Adrenal gland (tissue), 12 donors: ENCODE measurements around the gene SFMBT1. TPM values are rescaled to one million over a fixed set of nuclear protein-coding genes. Genes with fewer than 3 reads are reported as not detected.

ENCODE experiments used
- DNase-seq, 7 donors: peaks; one replicate each; pipeline ENCODE4 v3.0.0-alpha.2; 2019 to 2020
- H3K27ac ChIP-seq, 5 donors: fragments of 200-600 bp; sonication (generic) in 4 of 5; 1 replicate in 3 of 5; 2 replicates in 2 of 5; pipeline versions ENCODE4 v1.5.1 to v1.8.0; 2016 to 2020; ENCODE audit warnings: mild to moderate bottlenecking in 1 of 5
- H3K27me3 ChIP-seq: fragments of 200-600 bp; 2 replicates; pipeline ENCODE4 v1.8.0; 2021
- H3K36me3 ChIP-seq, 2 donors: fragments of 200-600 bp; replicated peaks in 1 of 2; 1 replicate in 1 of 2; 2 replicates in 1 of 2; pipeline versions ENCODE4 v1.5.1 to v1.8.0; 2018 to 2022
- H3K4me1 ChIP-seq, 2 donors: fragments of 200-600 bp; replicated peaks in 1 of 2; 1 replicate in 1 of 2; 2 replicates in 1 of 2; pipeline versions ENCODE4 v1.5.1 to v1.8.0; 2018 to 2021
- H3K4me3 ChIP-seq, 4 donors: fragments of 200-600 bp; sonication (generic) in 3 of 4; one replicate each; pipeline ENCODE4 v1.5.1; 2016 to 2018
- H3K9me3 ChIP-seq, 3 donors: fragments of 200-600 bp; sonication (generic) in 1 of 3; replicated peaks in 1 of 3; 1 replicate in 2 of 3; 2 replicates in 1 of 3; pipeline versions ENCODE4 v1.5.1 to v1.8.0; 2016 to 2021
- POLR2A ChIP-seq, 2 donors: fragments of 450-650 bp; IDR thresholded peaks; one replicate each; pipeline ENCODE4 v1.6.1; 2017; ENCODE audit warnings: antibody characterized with exemption in 2 of 2, mild to moderate bottlenecking in 2 of 2, moderate library complexity in 1 of 2
- WGBS, 4 donors: extraction: QIAGEN DNeasy Blood & Tissue Kit in 2 of 4; methylation state at CpG; one replicate each; pipeline versions ENCODE4 v1.1.5 to v1.1.7; 2013 to 2017; 5-methylcytosine and 5-hydroxymethylcytosine counted together
- intact Hi-C, 2 donors: fragments of 100-400 bp; cut with DNase I; formaldehyde crosslinking; loops; one replicate each; pipeline versions ENCODE4 v1.14.1 to v1.15.0; 2022 to 2023
- polyA plus RNA-seq, 3 donors: library from polyadenylated mRNA; stranded (reverse); fragments of 200-250 nt in 2 of 3; fragments of 350-450 nt in 1 of 3; fragmentation: Illumina TruSeq in 1 of 3; extraction: RNeasy Lipid Tissue Mini Kit (QIAGEN cat#74804) in 1 of 3; gene quantifications; one replicate each; pipeline ENCODE4 v1.2.3, GENCODE V29; 2013 to 2014
- total RNA-seq, 9 donors: library from RNA; depleted of rRNA in 4 of 9; stranded (reverse); fragments of >200 nt in 4 of 9; fragments of 120-200 nt in 1 of 9; fragmentation: NEBNext Ultra II Directional in 1 of 9; extraction: Animal tissue kit (Norgen Biotek cat#: 25700) in 1 of 9; gene quantifications; one replicate each; pipeline versions ENCODE4 v1.1.0 to v1.2.4, GENCODE V29; 2013 to 2023
- TF ChIP-seq, protein P1 (sequence below), 6 experiments: fragments of 450-650 bp in 4 of 6; fragments of 200-600 bp in 2 of 6; sonication (generic) in 1 of 6; IDR thresholded peaks; 1 replicate in 5 of 6; 2 replicates in 1 of 6; pipeline versions ENCODE4 v1.5.1 to v1.8.0; 2016 to 2021; ENCODE audit warnings: antibody characterized with exemption in 6 of 6, mild to moderate bottlenecking in 2 of 6, moderate library complexity in 1 of 6
- donor health status: healthy with polysubstance abuse.
- donor health status: Bipolar disorder and iron deficiency.
- donor health status: DM: yes; HTN: yes; CAD: no.
- donor health status: DM: no; HTN: no; CAD: no.
- donor health status: DM: no; HTN: no; CAD: no.
- donor health status: DM: yes; HTN: yes; CAD: no.

Gene SFMBT1
- total and polyA plus RNA-seq, 12 donors = 2.1 to 14.8 (median 8.3) TPM

DNA sequence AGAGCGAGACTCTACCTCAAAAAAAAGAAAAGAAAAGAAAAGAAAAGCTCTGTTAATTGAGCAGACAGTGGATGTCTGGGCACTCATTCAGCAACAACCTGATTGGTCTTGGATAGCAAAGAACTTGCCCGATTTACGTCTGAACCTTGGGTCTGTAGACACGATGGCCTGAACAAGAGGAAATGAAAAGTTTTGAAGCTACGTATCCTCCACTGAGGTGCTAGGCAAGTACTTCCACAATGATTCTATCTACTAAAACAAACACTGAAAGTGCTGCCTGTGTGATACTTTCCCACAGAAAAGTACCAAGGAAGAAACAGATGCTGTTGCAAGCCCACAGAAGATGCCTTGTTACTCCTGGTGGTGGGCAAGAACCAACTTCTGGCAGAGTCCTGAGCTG is 189.2 kb downstream of the SFMBT1 start:
- no peak overlapping the region for H3K4me3 ChIP-seq
- intact Hi-C loops = loop anchor here in 1 of 2 donors (10.0 kb wide), 1 partner anchor 78 kb away; no protein-coding TSS in a partner anchor
- peaks cover 0 to 13% of the 10 kb centered on the region in 2 donors for H3K36me3 ChIP-seq
- peaks cover 0 to 12% of the 10 kb centered on the region in 2 donors for H3K4me1 ChIP-seq
- 49 to 60% (median 54%) methylated on average over 5 of the region's 5 CpGs for WGBS, 4 donors
- H3K27me3 ChIP-seq = no peaks in the 10 kb centered on the region
- TF ChIP-seq, protein P1, sequence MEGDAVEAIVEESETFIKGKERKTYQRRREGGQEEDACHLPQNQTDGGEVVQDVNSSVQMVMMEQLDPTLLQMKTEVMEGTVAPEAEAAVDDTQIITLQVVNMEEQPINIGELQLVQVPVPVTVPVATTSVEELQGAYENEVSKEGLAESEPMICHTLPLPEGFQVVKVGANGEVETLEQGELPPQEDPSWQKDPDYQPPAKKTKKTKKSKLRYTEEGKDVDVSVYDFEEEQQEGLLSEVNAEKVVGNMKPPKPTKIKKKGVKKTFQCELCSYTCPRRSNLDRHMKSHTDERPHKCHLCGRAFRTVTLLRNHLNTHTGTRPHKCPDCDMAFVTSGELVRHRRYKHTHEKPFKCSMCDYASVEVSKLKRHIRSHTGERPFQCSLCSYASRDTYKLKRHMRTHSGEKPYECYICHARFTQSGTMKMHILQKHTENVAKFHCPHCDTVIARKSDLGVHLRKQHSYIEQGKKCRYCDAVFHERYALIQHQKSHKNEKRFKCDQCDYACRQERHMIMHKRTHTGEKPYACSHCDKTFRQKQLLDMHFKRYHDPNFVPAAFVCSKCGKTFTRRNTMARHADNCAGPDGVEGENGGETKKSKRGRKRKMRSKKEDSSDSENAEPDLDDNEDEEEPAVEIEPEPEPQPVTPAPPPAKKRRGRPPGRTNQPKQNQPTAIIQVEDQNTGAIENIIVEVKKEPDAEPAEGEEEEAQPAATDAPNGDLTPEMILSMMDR (IDR thresholded peaks at IDR 0.05) = no peak
- no peak for TF ChIP-seq POLR2A (IDR thresholded peaks at IDR 0.05)
- no peaks in the 10 kb centered on the region for H3K9me3 ChIP-seq
- H3K27ac ChIP-seq = no peak overlapping the region
- DNase-seq = peak in 1 of 7 donors; percentile 36

DNA sequence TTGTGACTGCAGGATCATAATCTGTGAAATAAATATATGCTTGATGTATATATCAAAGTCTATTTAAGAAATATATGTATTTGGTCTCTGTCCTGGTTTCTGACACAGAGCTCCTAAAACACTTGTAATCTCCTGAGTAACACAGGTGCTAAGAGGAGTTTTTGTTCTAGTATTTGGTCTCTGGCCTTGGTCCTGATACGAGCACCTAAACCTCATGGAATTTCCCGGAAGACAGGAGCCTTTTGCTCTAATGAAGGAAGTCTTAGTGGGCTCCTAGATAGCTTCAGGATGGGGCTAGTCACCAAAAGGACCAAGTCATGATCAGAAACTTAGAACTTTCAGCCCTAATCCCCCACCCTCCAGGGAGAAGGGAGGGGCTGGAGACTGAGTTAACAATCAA is 191.9 kb downstream of the SFMBT1 start:
- intact Hi-C loops = loop anchor here (5.0 to 10.0 kb wide), 2 partner anchors 81 to 218 kb away; no protein-coding TSS in a partner anchor

More for the DNA sequence above, 191.9 kb downstream of the SFMBT1 start:
- WGBS, 4 donors = 80 to 96% (median 87%) methylated on average over 2 of the region's 2 CpGs
- Histone ChIP-seq H3K27ac (peak overlapping the region in 1 of 5 donors; percentile 38), H3K4me1 (peaks cover 0 to 12% of the 10 kb centered on the region in 2 donors), H3K36me3 (peaks cover 0 to 23% of the 10 kb centered on the region in 2 donors), H3K4me3 (no peak overlapping the region), H3K9me3 (no peaks in the 10 kb centered on the region), H3K27me3 (no peaks in the 10 kb centered on the region)
- no peak for TF ChIP-seq POLR2A (IDR thresholded peaks at IDR 0.05)
- TF ChIP-seq, protein P1 (IDR thresholded peaks at IDR 0.05) = no peak
- no peak for DNase-seq

Other genes starting within 250 kb of the SFMBT1 start
- gene ITIH4, start 215.4 kb downstream of the SFMBT1 start, total RNA-seq = 100 to 1,000 TPM in 2 of 9 donors, 10 to 100 TPM in 6, 1 to 10 TPM in 1; 6.4 to 221 (median 33.0) TPM
- gene ITIH4, start 215.4 kb downstream of the SFMBT1 start, polyA plus RNA-seq = 10 to 100 TPM; 10.6 to 71.6 (median 70.7) TPM
- 1 to 10 TPM in 4 of 9 donors, under 1 TPM in 1, not detected in 4; 0.50 to 6.5 (median 1.8) TPM for gene MUSTN1, start 211.1 kb downstream of the SFMBT1 start, total RNA-seq
- 100 to 1,000 TPM in 1 of 3 donors, 10 to 100 TPM in 1, 1 to 10 TPM in 1; 1.4 to 128 (median 79.3) TPM for gene MUSTN1, start 211.1 kb downstream of the SFMBT1 start, polyA plus RNA-seq
- 10 to 100 TPM; 15.4 to 42.8 (median 21.4) TPM for gene STIMATE, start 148.5 kb downstream of the SFMBT1 start, total RNA-seq
- gene STIMATE, start 148.5 kb downstream of the SFMBT1 start, polyA plus RNA-seq = 10 to 100 TPM; 15.4 to 28.2 (median 25.7) TPM
- gene RFT1, start 84.4 kb upstream of the SFMBT1 start, total RNA-seq = 10 to 100 TPM; 12.9 to 34.5 (median 21.9) TPM
- gene RFT1, start 84.4 kb upstream of the SFMBT1 start, polyA plus RNA-seq = 10 to 100 TPM in 2 of 3 donors, 1 to 10 TPM in 1; 6.7 to 24.1 (median 13.0) TPM
- 100 to 1,000 TPM in 1 of 9 donors, 10 to 100 TPM in 8; 10.7 to 156 (median 49.7) TPM for gene PRKCD, start 115.1 kb upstream of the SFMBT1 start, total RNA-seq
- 10 to 100 TPM; 34.7 to 78.7 (median 38.2) TPM for gene PRKCD, start 115.1 kb upstream of the SFMBT1 start, polyA plus RNA-seq
- gene TKT, start 209.9 kb upstream of the SFMBT1 start, total RNA-seq = 100 to 1,000 TPM; 225 to 516 (median 326) TPM
- gene TKT, start 209.9 kb upstream of the SFMBT1 start, polyA plus RNA-seq = 100 to 1,000 TPM; 131 to 253 (median 150) TPM